Suprapubic skin (tissue), 3 donors: ENCODE results near the gene LHX2.

Experiments
- POLR2AphosphoS5 ChIP-seq, 3 donors: sonication (generic); formaldehyde crosslinking; IDR thresholded peaks; one replicate each; pipeline ENCODE4 v1.6.1; 2017; ENCODE audit warnings: antibody characterized with exemption in 3 of 3
- TF ChIP-seq, protein P1 (sequence below), 2 donors: fragments of 200-600 bp in 1 of 2; fragments of 450-650 bp in 1 of 2; sonication (generic) in 1 of 2; IDR thresholded peaks; one replicate each; pipeline ENCODE4 v1.5.1; 2016 to 2019; ENCODE audit warnings: antibody characterized with exemption in 2 of 2, mild to moderate bottlenecking in 1 of 2, moderate library complexity in 1 of 2

DNA sequence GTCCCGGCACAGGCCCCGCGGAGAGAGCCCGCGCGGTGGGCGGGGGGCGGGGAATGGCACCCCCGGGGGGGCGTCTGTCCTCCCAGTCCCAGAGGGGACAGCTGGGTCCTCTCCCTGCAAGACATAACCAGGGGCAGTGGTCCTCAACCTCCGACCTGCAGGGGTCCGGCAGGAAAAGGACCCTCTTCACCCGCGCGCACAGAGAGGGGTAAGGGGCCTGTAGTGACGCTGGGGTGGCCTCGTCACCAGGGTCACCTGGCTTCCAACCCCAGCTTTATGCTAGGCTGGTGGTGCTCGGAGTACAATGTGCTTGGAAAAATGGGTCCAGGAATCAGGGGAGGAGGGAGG, 34.2 kb downstream of the LHX2 start:
- TF ChIP-seq, protein P1, sequence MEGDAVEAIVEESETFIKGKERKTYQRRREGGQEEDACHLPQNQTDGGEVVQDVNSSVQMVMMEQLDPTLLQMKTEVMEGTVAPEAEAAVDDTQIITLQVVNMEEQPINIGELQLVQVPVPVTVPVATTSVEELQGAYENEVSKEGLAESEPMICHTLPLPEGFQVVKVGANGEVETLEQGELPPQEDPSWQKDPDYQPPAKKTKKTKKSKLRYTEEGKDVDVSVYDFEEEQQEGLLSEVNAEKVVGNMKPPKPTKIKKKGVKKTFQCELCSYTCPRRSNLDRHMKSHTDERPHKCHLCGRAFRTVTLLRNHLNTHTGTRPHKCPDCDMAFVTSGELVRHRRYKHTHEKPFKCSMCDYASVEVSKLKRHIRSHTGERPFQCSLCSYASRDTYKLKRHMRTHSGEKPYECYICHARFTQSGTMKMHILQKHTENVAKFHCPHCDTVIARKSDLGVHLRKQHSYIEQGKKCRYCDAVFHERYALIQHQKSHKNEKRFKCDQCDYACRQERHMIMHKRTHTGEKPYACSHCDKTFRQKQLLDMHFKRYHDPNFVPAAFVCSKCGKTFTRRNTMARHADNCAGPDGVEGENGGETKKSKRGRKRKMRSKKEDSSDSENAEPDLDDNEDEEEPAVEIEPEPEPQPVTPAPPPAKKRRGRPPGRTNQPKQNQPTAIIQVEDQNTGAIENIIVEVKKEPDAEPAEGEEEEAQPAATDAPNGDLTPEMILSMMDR (IDR thresholded peaks at IDR 0.05) = no peak
- no peak for TF ChIP-seq POLR2AphosphoS5 (IDR thresholded peaks at IDR 0.05)
